GM19025 (cell line): ENCODE measurements around the gene HIVEP1.

ENCODE experiments used
- ATAC-seq: cut with Tn5 transposase; IDR thresholded peaks from one replicate; pipeline ENCODE4 v1.9.1; 2021; ENCODE audit warnings: mild to moderate bottlenecking, low read depth, moderate library complexity; ENCODE audit not compliant: unreplicated experiment

HIVEP1 gene

GRCh38 chr6:12012038-12012557 lies at the start of gene HIVEP1:
Gene HIVEP1 (plus strand): TSS chr6:12012312. CDS start chr6:12015629, 3,317 bp downstream.
- ATAC-seq: peak; percentile 0

GRCh38 chr6:11963756-11964500 lies 48.2 kb upstream of the HIVEP1 start:
- ATAC-seq: no peak

GRCh38 chr6:11964729-11965335 lies 47.3 kb upstream of the HIVEP1 start:
- ATAC-seq: no peak

GRCh38 chr6:11965499-11965898 lies 46.6 kb upstream of the HIVEP1 start:
- ATAC-seq: no peak

GRCh38 chr6:11968241-11968806 lies 43.8 kb upstream of the HIVEP1 start:
- peak; percentile 80 for ATAC-seq

GRCh38 chr6:11969092-11969491 lies 43.0 kb upstream of the HIVEP1 start:
- ATAC-seq: no peak

GRCh38 chr6:11970114-11970513 lies 42.0 kb upstream of the HIVEP1 start:
- no peak for ATAC-seq

GRCh38 chr6:11971154-11971553 lies 41.0 kb upstream of the HIVEP1 start:
- no peak for ATAC-seq

GRCh38 chr6:11972270-11972669 lies 39.8 kb upstream of the HIVEP1 start:
- ATAC-seq: no peak

- ATAC-seq: no peak
Observed at GRCh38 chr6:11972806-11973205, 39.3 kb upstream of the HIVEP1 start.

GRCh38 chr6:11973238-11973637 lies 38.9 kb upstream of the HIVEP1 start:
- no peak for ATAC-seq

GRCh38 chr6:11974089-11974488 lies 38.0 kb upstream of the HIVEP1 start:
- ATAC-seq: no peak

- ATAC-seq: peak; percentile 89
Observed at GRCh38 chr6:11975353-11975977, 36.6 kb upstream of the HIVEP1 start.

GRCh38 chr6:11976489-11976888 lies 35.6 kb upstream of the HIVEP1 start:
- ATAC-seq: no peak

GRCh38 chr6:11977193-11977592 lies 34.9 kb upstream of the HIVEP1 start:
- ATAC-seq: no peak

- ATAC-seq: no peak
Observed at GRCh38 chr6:11977738-11978137, 34.4 kb upstream of the HIVEP1 start.

GRCh38 chr6:11978169-11978987 lies 33.7 kb upstream of the HIVEP1 start:
- no peak for ATAC-seq

GRCh38 chr6:11979866-11980265 lies 32.2 kb upstream of the HIVEP1 start:
- ATAC-seq: no peak

GRCh38 chr6:11983306-11983705 lies 28.8 kb upstream of the HIVEP1 start:
- ATAC-seq: no peak

GRCh38 chr6:11987386-11987785 lies 24.7 kb upstream of the HIVEP1 start:
- ATAC-seq: no peak
